OCI-LY7 (cell line): ENCODE measurements around the gene P2RY8.

ENCODE experiments used
- CTCF ChIP-seq: fragments of 200-600 bp; sonication (generic); conservative IDR thresholded peaks from 2 replicates; pipeline ENCODE4 v1.5.1; 2014; ENCODE audit warnings: mild to moderate bottlenecking, antibody characterized with exemption, low read length, moderate library complexity, mixed read lengths
- EZH2phosphoT487 ChIP-seq: fragments of 200-600 bp; sonication (generic); IDR thresholded peaks from 2 replicates; pipeline ENCODE4 v1.6.1; 2018; ENCODE audit warnings: low read depth, borderline replicate concordance, mild to moderate bottlenecking, mixed run types, antibody characterized with exemption, low read length, moderate library complexity, mixed read lengths

GRCh38 chrX:1528186-1528883 is 8.7 kb downstream of the P2RY8 start:
- no peak for TF ChIP-seq CTCF
- TF ChIP-seq EZH2phosphoT487 = no peak
